Activated naive CD4-positive, alpha-beta T cell treated with Interleukin-2 at 50 U/mL for 16 hours (primary cell): ENCODE data around the gene SORCS3.

Source experiments
- DNase-seq: peaks from one replicate; pipeline ENCODE4 v3.0.0-alpha.2; 2020

SORCS3 gene

GRCh38 chr10:104780165-104780564 is 139.1 kb downstream of the SORCS3 start:
- DNase-seq, result no peak

DNA sequence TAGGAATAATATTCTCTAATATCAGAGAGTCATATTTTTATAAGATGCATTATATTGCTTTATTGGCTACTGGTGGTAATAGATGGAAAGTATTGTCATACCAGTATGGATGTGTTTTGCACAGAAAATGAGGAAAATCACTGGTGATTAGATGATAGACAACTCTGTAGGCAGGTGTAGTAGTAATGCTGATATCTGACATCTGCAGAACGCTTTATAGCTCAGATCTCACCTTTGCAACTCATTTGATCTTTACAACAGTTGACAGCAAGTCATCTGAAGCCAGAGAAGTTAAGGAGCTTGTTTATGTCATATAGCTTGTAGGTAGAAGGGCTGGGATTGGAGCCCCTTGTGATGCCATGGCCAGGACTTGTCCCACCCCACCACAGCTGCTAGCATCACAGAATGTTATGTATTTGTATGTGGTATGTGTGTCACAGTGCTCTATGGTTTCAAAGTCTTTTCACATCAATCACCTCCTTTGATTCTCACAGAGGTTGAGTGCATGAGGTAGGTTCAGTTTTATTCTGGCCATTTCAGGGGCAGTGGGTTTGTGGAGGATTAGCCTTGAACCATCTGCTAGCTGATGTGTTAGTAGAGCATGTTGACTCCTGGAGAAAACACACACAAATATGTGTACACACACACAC is 140.0 kb downstream of the SORCS3 start:
- DNase-seq, result no peak

DNA sequence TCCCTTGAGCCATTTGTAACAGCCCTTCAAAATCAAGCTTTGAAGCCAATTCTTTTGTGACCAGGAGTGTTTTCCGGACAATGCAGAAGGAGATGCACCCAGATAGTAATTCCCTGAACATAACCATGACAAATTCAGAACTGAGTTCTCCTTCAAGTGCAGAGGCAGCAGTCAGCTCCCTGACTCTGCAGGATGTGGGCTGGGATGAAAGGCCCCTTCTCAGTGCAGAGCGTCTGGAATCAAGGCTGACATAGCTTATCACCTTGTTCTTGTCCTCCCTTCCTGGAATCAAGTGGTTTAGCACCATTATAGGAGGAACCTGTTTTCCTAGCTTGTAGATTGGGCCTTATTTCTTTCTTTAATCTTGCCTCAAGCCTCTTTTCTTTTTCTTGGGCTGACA is 143.4 kb downstream of the SORCS3 start:
- DNase-seq, result no peak

- DNase-seq, result no peak
These were observed 150.4 kb downstream of the SORCS3 start for GRCh38 chr10:104791471-104791870.

GRCh38 chr10:104795411-104795810 is 154.3 kb downstream of the SORCS3 start:
- DNase-seq, result no peak

DNA sequence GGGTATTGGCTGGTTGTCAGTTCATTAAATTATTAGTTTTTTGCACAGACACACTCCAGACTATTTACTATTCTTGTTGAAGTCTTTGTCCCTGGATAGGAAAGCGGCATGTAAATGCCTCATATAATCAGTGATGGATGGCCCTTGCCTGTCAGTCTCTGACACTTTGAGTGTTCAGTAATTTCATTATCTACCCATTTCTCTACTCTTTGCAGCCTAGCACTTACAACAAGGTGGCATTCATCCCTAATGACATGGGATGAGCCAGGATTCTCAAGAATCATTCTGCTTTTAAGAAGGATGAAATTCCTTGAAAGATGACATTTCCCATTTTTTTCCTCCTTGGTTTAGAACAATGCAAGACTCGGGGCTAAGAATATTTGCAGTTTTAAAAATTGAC is 155.7 kb downstream of the SORCS3 start:
- DNase-seq, result no peak

GRCh38 chr10:104802941-104803340 is 161.9 kb downstream of the SORCS3 start:
- no peak for DNase-seq

DNA sequence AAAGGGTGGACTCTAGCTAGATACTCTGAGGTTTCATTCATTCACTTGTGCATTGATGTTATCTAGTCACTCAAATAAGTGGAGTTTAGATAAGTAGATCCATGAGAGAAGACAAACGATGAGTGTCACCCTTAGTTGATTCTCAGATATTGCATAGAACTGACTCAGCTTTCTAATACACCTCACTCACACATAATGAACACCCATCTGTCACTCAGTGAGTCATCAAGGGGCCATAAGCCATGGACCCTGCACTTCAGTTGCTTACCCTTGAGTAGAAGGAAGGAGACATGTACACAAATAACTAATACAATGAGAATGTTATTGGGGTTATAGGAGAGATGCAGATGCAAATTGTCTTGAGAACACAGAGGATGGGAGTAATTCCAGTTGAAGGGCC is 163.8 kb downstream of the SORCS3 start:
- DNase-seq, result no peak

GRCh38 chr10:104806801-104807200 is 165.7 kb downstream of the SORCS3 start:
- DNase-seq, result no peak

DNA sequence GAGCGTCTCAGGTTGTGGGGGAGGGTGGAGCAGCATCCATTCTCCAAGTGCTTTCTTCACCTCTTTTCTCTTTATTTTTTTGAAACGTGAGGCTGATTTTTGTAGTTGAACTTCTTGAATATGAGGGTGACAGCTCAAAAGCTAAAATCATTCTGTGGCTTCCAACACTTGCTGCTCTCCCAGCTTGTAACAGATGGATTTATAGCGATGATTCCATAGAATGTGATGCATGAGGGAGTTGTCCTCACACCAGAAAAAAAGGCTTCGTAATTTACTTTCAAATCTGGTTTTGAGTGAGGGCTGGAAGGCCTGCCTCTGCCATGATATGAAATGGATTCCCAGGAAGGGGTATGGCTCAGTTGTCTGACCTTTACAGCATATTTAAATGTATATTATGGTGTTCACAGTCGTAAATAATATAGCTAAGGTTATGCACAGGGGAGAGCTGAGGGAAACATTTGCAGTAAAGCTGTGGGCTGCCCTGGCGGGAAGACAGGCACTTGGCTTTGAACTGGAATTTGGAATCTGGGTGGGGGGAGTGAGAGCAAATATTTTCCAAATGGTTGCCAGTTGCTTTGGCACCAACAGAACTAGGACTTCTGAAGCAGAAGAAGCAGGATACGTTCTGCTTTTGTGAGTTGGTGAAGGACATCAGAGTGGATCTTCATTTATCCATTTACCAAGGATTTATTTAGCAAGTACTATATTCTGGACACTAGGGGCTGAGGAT is 166.7 kb downstream of the SORCS3 start:
- DNase-seq, result no peak

DNA sequence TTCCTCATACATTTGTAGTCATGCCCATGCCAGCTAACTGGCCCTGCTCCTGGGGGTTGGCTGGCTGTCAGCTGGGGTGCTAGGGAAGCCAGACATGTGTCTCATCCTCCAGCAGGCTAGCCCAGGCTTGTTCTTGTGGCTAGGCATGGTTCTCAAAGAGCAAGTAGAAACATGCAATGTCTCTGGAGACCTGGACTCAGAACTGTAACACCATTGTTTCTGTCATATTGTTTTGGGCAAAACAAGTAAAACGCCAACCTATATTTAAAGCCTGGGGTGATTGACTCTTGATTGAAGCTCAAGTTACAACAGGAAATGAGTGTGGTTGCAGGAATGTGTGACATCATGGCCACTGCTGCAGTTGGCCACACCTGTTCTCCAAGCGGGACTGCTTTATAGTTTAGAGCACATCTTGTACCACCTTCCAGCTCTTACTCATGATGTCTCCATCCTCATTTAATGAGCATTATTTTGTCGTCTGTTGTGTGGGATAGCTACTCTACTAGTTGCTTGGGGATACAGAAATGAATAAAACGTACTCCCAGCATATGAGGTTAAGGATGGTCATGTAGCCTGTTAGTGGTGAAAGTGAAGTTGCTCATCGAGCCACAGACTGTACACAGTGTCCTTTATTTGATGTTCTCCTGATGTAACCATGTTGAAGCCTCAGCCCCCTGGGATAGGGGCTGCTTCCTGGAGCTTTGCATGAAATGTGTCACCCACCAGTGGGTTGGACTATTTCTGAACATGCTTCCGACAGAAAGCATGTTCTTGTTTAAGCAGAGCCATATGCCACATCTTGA is 168.4 kb downstream of the SORCS3 start:
- no peak for DNase-seq

GRCh38 chr10:104811166-104811565 is 170.1 kb downstream of the SORCS3 start:
- no peak for DNase-seq

GRCh38 chr10:104816501-104816900 is 175.4 kb downstream of the SORCS3 start:
- DNase-seq, result no peak

DNA sequence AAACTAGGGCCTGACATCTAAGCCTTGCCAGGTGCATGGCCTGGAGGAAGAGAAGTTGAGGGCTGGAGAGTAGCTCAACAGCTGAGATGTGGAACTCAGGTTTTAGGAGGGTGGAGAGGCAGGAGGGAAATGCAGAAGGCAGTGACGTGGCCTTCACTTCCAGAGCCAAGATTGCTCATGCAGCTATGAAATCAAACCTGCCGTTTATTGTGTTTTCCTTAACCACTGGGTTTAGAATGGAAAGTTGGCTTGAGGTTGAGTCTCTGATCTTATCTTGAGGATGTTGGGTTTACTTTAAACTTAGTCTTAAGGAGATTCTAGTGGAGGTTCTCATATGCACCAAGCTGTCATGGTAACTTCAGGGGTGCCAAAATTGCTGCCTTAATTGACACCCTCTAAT is 178.6 kb downstream of the SORCS3 start:
- DNase-seq, result no peak

GRCh38 chr10:104822088-104822487 is 181.0 kb downstream of the SORCS3 start:
- no peak for DNase-seq

DNA sequence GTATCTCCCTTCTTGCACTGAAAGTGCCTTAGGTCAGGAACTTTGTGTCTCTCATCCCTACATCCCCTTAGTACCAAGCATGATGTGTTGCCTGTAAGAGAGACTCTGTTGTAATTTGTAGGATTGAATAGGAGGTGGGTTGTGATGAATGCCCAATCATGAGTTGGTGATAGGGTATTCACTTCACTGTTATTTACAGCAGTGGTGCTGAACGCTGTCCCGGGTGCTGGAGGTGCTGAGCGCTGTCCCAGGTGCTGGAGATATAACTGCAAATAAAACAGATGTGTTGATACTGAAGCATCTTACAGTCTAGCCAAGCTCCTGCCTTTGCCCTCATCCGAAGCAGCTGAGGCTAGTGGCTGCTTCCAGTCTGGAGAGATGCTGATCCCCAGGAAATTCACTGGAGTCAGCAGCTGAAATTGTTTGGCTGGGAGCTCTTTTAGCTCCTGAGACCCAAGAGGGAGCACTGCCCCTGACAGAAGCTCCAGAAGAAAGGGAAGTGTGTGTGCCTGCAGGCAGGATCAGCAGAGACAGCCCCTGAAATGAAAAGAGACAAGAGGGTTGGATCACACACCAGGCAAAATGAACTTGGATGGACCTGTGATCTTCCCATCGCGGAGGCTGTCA is 183.4 kb downstream of the SORCS3 start:
- no peak for DNase-seq

- no peak for DNase-seq
These were observed 190.2 kb downstream of the SORCS3 start for GRCh38 chr10:104831272-104831671.

- DNase-seq, result no peak
These were observed 193.5 kb downstream of the SORCS3 start for GRCh38 chr10:104834580-104834979.

GRCh38 chr10:104835422-104835821 is 194.3 kb downstream of the SORCS3 start:
- DNase-seq, result no peak

DNA sequence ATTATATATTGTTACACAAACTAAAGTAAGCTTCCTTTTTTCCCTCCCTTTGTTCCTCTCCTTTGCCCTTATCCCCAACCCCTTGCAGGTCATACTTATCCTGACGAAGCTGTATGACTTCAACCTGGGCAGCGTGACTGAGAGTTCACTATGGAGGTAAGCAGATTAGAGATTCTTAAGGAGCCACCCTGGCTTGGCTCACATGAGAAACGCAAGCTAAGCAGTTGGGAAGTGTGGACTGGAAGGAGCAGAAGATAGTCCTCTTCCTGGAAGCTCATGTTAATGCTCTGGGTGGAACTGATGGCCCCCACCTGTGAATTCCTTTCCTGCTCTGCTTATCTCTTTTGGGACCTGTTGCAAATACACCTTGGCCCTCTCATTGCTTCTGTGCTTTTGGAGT is 201.6 kb downstream of the SORCS3 start:
- DNase-seq, result no peak

- no peak for DNase-seq
These were observed 203.0 kb downstream of the SORCS3 start for GRCh38 chr10:104844073-104844472.

- no peak for DNase-seq
These were observed 208.9 kb downstream of the SORCS3 start for GRCh38 chr10:104850023-104850422.

- no peak for DNase-seq
These were observed 227.0 kb downstream of the SORCS3 start for GRCh38 chr10:104867966-104868598.
